NCI-H774 (cell line): ENCODE data around the gene ZNF679.
"Not testable (repeated sequence)": the region's sequence is repeated elsewhere in the genome, so short reads cannot be mapped to it uniquely, and the experiment has no call there.

ENCODE experiments used
- DNase-seq: peaks from one replicate; lab custom pipeline; 2025; lab: John Stamatoyannopoulos, UW

The ZNF679 gene

DNA sequence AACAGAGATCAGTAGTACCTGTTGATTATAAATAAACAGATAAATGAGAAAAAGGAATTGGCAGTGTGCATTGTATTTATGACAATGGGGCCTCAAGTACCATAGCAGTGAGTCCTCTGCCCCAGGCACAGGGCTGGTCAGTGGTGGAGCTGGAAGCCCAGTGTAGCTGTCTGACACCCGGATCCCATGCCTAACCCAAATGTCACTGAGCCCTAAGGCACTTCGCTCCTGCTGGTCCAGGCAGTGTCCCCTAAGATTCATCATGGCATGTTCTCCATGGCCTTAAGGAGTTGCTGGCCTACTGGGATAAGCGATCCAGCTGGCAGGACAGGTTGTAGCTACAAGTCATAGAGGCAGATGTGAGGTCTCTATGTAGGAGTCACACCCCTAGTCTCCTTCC is 82.2 kb downstream of the ZNF679 start:
- no peak for DNase-seq

DNA sequence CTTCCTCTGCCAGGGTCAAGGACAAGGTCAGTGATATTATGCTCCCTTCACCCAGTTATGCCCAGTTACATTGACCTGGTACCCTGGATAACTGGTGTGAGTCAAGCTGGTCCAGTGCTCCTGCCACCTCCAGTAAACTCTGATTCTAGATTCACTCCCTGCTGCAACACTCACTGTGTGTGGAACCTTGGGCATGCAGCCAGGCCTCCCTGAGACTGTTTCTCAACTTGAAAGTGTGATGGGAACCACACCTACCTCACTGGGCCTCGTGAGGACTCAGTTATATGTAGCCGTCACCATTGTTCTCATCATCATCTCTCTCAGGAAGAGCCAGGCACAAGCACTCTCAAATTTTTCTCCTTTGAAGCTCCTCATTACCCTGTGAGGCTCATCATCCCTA is 84.6 kb downstream of the ZNF679 start:
- no peak for DNase-seq

DNA sequence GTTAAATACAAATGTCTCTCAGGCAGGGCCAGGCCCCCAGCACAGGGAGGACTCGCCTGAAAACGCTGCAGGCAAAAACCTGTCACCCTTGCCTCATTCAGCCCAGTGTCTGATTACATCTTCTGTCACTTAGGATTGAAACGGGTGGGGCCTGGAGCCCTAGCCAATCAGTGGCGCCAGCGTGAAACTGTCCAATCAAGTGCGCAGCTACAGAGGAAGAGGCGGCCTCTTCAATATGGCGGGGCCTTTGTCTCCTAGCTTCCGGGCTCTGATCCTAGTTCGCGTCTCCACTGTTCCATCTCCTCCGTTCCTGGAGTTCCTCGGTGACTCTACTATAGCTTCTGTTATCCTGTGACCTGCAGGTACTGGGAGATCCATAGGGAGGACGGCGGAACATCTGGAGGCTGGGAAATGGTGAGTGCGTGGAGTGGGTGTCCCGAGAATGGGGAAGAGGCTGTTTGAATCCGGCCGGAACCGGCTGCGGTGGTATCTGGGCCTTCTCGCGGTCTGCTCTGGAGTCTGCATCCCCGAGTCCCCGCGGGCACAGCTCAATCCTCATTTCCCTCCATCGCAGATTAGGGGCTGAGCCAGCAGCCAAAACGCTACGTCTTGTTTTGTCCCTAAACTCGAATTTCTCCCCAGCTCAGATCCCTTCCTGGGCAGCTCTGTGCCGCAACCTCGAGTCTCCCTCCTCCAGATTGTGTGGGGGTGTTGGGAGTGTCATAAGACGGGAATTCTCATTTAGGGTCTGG is 85.6 kb downstream of the ZNF679 start, which contains the start of gene ZNF736:
Gene ZNF736 (plus strand): TSS at position 222 of the 752 bp plus-strand sequence. CDS start 190 bp downstream, at position 412.
- DNase-seq = peak; percentile 88

DNA sequence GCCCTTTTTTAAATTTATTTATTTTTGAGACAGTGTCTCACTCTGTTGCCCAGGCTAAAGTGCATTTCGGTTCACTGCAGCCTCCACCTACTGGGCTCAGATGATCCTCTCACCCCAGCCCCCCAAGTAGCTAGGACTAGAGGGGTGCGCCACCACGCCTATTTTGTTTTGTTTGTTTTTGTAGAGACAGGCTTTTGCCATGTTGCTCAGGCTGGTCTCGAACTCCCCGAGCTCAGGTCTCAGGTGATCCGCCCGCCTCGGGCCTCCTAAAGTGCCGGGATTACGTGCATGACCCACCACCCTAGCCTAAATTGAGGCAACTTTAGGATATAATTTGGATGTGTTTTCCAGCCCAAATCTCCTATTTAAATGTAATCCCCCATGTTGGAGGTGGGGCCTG is 86.3 kb downstream of the ZNF679 start:
- DNase-seq = no peak

DNA sequence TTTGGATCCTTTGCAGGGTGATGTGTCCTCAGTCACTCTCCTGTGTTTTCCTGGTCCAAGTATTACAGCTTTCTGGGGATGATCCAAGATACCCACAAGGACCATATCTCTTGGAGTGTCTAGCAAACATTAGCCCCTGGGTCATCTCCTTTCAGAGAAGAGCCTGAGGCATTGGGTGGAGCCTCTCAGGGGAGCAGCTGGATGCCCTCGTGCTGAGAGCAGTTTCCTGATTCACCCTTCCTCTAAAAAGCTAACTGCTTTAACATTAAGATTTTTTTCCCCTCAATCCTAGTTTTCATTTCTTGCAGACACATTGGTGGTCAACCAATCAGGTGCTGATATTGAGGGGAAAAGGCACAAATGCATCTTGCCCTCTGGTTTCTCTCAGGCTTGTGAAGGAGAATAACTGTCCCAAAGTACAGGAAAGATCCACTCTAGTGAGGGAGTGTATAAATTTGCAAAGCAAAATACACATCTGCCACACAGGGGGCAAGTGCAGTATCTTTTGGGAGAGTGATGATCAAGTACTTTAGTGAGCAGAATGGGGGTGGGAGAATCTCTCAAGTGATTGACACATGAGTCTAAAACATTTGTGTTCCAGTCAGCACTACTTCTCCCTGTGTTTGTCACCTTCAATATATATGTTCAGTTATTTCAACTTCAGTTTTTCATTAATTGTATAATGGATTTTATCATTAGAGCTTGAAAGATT is 87.9 kb downstream of the ZNF679 start:
- DNase-seq = not testable (repeated sequence)
